ENCODE data around the gene AGMO. TPM values are rescaled to one million over a fixed set of nuclear protein-coding genes. Genes with fewer than 3 reads are reported as not detected.

AGMO gene
- total RNA-seq, 1 donor from 2014 or later = 0.60 TPM

GRCh38 chr7:15236952-15237351 lies 324.9 kb downstream of the AGMO start:
- H3K9me3 Mint-ChIP-seq (ENCODE audit: low read depth) = peaks cover 3% of the 10 kb centered on the region
- H3K27me3 Mint-ChIP-seq (ENCODE audit: low read depth) = no peaks in the 10 kb centered on the region
- no peaks in the 10 kb centered on the region for H3K4me1 Mint-ChIP-seq (ENCODE audit: low read depth)
- TF ChIP-seq CTCF (IDR thresholded peaks at IDR 0.05) = no peak
- H3K27ac Mint-ChIP-seq (ENCODE audit: unreplicated experiment) = no peak overlapping the region
- DNase-seq (ENCODE audit: low spot score) = no peak
- no peak overlapping the region for H3K4me3 Mint-ChIP-seq (ENCODE audit: unreplicated experiment)
- H3K36me3 Mint-ChIP-seq (ENCODE audit: low read depth) = no peaks in the 10 kb centered on the region

- DNase-seq (ENCODE audit: low spot score) = no peak
- Mint-ChIP-seq H3K4me3 (ENCODE audit: unreplicated experiment) (no peak overlapping the region), H3K9me3 (ENCODE audit: low read depth) (peaks cover 6% of the 10 kb centered on the region), H3K36me3 (ENCODE audit: low read depth) (no peaks in the 10 kb centered on the region), H3K27ac (ENCODE audit: unreplicated experiment) (no peak overlapping the region), H3K4me1 (ENCODE audit: low read depth) (no peaks in the 10 kb centered on the region), H3K27me3 (ENCODE audit: low read depth) (no peaks in the 10 kb centered on the region)
- TF ChIP-seq CTCF (IDR thresholded peaks at IDR 0.05) = no peak
Observed at GRCh38 chr7:15234431-15234830, 327.4 kb downstream of the AGMO start.

GRCh38 chr7:15228831-15229230 lies 333.0 kb downstream of the AGMO start:
- H3K4me1 Mint-ChIP-seq (ENCODE audit: low read depth) = no peaks in the 10 kb centered on the region
- H3K9me3 Mint-ChIP-seq (ENCODE audit: low read depth) = peaks cover 23% of the 10 kb centered on the region
- no peaks in the 10 kb centered on the region for H3K36me3 Mint-ChIP-seq (ENCODE audit: low read depth)
- DNase-seq (ENCODE audit: low spot score) = no peak
- no peaks in the 10 kb centered on the region for H3K27me3 Mint-ChIP-seq (ENCODE audit: low read depth)
- H3K4me3 Mint-ChIP-seq (ENCODE audit: unreplicated experiment) = no peak overlapping the region
- no peak overlapping the region for H3K27ac Mint-ChIP-seq (ENCODE audit: unreplicated experiment)
- no peak for TF ChIP-seq CTCF (IDR thresholded peaks at IDR 0.05)

GRCh38 chr7:15225981-15226380 lies 335.8 kb downstream of the AGMO start:
- DNase-seq (ENCODE audit: low spot score) = no peak
- Mint-ChIP-seq H3K27ac (ENCODE audit: unreplicated experiment) (no peak overlapping the region), H3K36me3 (ENCODE audit: low read depth) (no peaks in the 10 kb centered on the region)

GRCh38 chr7:15219758-15220157 lies 342.1 kb downstream of the AGMO start:
- H3K27ac Mint-ChIP-seq (ENCODE audit: unreplicated experiment) = no peak overlapping the region
- no peak for TF ChIP-seq CTCF (IDR thresholded peaks at IDR 0.05)
- H3K4me3 Mint-ChIP-seq (ENCODE audit: unreplicated experiment) = no peak overlapping the region
- no peaks in the 10 kb centered on the region for H3K36me3 Mint-ChIP-seq (ENCODE audit: low read depth)
- no peaks in the 10 kb centered on the region for H3K27me3 Mint-ChIP-seq (ENCODE audit: low read depth)
- H3K9me3 Mint-ChIP-seq (ENCODE audit: low read depth) = peaks cover 6% of the 10 kb centered on the region
- H3K4me1 Mint-ChIP-seq (ENCODE audit: low read depth) = no peaks in the 10 kb centered on the region
- DNase-seq (ENCODE audit: low spot score) = no peak

More at GRCh38 chr7:15225981-15226380, 335.8 kb downstream of the AGMO start:
- no peaks in the 10 kb centered on the region for H3K4me1 Mint-ChIP-seq (ENCODE audit: low read depth)
- H3K4me3 Mint-ChIP-seq (ENCODE audit: unreplicated experiment) = no peak overlapping the region
- no peak for TF ChIP-seq CTCF (IDR thresholded peaks at IDR 0.05)
- no peaks in the 10 kb centered on the region for H3K27me3 Mint-ChIP-seq (ENCODE audit: low read depth)
- peaks cover 19% of the 10 kb centered on the region for H3K9me3 Mint-ChIP-seq (ENCODE audit: low read depth)

Measured in chondrocyte (in vitro differentiated cells).